A549 (cell line): ENCODE results near the gene CCL25.

Experiments used
- CHD2 ChIP-seq: fragments of 150-350 bp; IDR thresholded peaks from 2 replicates; pipeline ENCODE4 v1.6.1; 2014; ENCODE audit warnings: low read length; ENCODE audit not compliant: partially characterized antibody
- EP300 ChIP-seq, 2 experiments: fragments of >200 bp; sonication (Bioruptor Twin); formaldehyde crosslinking; IDR thresholded peaks; 2 replicates in 1 of 2; 3 replicates in 1 of 2; pipeline ENCODE4 v1.6.1; 2016 to 2017
- KDM1A ChIP-seq: fragments of 200-600 bp; sonication (generic); IDR thresholded peaks from 2 replicates; pipeline ENCODE4 v1.6.1; 2016; ENCODE audit warnings: low read depth, mild to moderate bottlenecking
- KDM5A ChIP-seq: fragments of 200-600 bp; sonication (generic); IDR thresholded peaks from 2 replicates; pipeline ENCODE4 v1.6.1; 2016; ENCODE audit warnings: antibody characterized with exemption, mild to moderate bottlenecking
- MAFK ChIP-seq: fragments of 450-650 bp; IDR thresholded peaks from 2 replicates; pipeline ENCODE4 v1.6.1; 2014; ENCODE audit not compliant: partially characterized antibody
- POLR2A ChIP-seq: IDR thresholded peaks from 2 replicates; pipeline ENCODE4 v1.6.1; 2012; ENCODE audit warnings: mild to moderate bottlenecking, low read length
- RAD21 ChIP-seq, 2 experiments: fragments of >200 bp in 1 of 2; sonication (Bioruptor Twin) in 1 of 2; formaldehyde crosslinking in 1 of 2; IDR thresholded peaks in 1 of 2; conservative IDR thresholded peaks in 1 of 2; 2 replicates in 1 of 2; 3 replicates in 1 of 2; pipeline ENCODE4 v1.6.1; 2012 to 2018; ENCODE audit warnings: inconsistent platforms in 1 of 2
- RFX5 ChIP-seq: fragments of 450-650 bp; IDR thresholded peaks from 2 replicates; pipeline ENCODE4 v1.7.1; 2014; ENCODE audit warnings: antibody characterized with exemption, mild to moderate bottlenecking, moderate library complexity
- SMC3 ChIP-seq: fragments of >200 bp; sonication (Bioruptor Twin); formaldehyde crosslinking; IDR thresholded peaks from 3 replicates; pipeline ENCODE4 v1.6.1; 2018; ENCODE audit warnings: inconsistent platforms
- ZFP36 ChIP-seq: fragments of 450-650 bp; IDR thresholded peaks from 2 replicates; pipeline ENCODE4 v1.6.1; 2014; ENCODE audit warnings: borderline replicate concordance; ENCODE audit not compliant: partially characterized antibody
- TF ChIP-seq, protein P1 (sequence below): fragments of >200 bp; sonication (Bioruptor Twin); formaldehyde crosslinking; IDR thresholded peaks from 3 replicates; pipeline ENCODE4 v1.5.1; 2016
- TF ChIP-seq, protein P2 (sequence below): fragments of 200-600 bp; sonication (generic); IDR thresholded peaks from 2 replicates; pipeline ENCODE4 v1.6.1; 2016; ENCODE audit warnings: antibody characterized with exemption, mild to moderate bottlenecking, moderate library complexity

DNA sequence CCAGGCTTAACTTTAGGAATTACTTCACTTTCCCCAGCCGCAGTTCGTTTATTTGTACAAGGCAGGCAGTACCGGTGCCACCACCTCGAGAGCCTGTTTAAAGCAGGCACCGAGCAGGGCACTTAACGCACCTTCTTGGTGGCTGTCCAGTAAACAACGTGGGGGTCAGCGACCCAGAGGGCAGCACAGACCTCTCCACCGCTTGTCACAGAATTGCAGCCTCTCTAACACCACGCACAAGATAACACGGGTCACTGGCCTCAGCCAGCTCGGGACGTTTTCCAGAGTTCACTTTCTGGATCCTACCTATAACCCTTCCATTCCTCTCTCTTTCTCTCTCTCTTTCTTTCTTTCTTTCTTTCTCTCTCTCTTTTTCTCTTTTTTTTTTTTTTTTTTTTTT lies 30.3 kb upstream of the CCL25 start:
- TF ChIP-seq RAD21 (conservative IDR thresholded peaks at IDR 0.05 in 1 of 2, IDR thresholded peaks at IDR 0.05 in 1 of 2) (no peak), POLR2A (no peak), KDM1A (no peak), KDM5A (no peak), EP300 (IDR thresholded peaks at IDR 0.05) (no peak), MAFK (no peak), CHD2 (no peak), RFX5 (no peak), SMC3 (no peak), ZFP36 (no peak)
- TF ChIP-seq, protein P1, sequence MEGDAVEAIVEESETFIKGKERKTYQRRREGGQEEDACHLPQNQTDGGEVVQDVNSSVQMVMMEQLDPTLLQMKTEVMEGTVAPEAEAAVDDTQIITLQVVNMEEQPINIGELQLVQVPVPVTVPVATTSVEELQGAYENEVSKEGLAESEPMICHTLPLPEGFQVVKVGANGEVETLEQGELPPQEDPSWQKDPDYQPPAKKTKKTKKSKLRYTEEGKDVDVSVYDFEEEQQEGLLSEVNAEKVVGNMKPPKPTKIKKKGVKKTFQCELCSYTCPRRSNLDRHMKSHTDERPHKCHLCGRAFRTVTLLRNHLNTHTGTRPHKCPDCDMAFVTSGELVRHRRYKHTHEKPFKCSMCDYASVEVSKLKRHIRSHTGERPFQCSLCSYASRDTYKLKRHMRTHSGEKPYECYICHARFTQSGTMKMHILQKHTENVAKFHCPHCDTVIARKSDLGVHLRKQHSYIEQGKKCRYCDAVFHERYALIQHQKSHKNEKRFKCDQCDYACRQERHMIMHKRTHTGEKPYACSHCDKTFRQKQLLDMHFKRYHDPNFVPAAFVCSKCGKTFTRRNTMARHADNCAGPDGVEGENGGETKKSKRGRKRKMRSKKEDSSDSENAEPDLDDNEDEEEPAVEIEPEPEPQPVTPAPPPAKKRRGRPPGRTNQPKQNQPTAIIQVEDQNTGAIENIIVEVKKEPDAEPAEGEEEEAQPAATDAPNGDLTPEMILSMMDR, result no peak
- TF ChIP-seq, protein P2, sequence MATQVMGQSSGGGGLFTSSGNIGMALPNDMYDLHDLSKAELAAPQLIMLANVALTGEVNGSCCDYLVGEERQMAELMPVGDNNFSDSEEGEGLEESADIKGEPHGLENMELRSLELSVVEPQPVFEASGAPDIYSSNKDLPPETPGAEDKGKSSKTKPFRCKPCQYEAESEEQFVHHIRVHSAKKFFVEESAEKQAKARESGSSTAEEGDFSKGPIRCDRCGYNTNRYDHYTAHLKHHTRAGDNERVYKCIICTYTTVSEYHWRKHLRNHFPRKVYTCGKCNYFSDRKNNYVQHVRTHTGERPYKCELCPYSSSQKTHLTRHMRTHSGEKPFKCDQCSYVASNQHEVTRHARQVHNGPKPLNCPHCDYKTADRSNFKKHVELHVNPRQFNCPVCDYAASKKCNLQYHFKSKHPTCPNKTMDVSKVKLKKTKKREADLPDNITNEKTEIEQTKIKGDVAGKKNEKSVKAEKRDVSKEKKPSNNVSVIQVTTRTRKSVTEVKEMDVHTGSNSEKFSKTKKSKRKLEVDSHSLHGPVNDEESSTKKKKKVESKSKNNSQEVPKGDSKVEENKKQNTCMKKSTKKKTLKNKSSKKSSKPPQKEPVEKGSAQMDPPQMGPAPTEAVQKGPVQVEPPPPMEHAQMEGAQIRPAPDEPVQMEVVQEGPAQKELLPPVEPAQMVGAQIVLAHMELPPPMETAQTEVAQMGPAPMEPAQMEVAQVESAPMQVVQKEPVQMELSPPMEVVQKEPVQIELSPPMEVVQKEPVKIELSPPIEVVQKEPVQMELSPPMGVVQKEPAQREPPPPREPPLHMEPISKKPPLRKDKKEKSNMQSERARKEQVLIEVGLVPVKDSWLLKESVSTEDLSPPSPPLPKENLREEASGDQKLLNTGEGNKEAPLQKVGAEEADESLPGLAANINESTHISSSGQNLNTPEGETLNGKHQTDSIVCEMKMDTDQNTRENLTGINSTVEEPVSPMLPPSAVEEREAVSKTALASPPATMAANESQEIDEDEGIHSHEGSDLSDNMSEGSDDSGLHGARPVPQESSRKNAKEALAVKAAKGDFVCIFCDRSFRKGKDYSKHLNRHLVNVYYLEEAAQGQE, result no peak
